D341Med (cell line): ENCODE results near the gene KRT6A.

Experiments used
- DNase-seq: peaks from one replicate; pipeline ENCODE4 v3.0.0; 2012; ENCODE audit warnings: low spot score

Gene KRT6A

DNA sequence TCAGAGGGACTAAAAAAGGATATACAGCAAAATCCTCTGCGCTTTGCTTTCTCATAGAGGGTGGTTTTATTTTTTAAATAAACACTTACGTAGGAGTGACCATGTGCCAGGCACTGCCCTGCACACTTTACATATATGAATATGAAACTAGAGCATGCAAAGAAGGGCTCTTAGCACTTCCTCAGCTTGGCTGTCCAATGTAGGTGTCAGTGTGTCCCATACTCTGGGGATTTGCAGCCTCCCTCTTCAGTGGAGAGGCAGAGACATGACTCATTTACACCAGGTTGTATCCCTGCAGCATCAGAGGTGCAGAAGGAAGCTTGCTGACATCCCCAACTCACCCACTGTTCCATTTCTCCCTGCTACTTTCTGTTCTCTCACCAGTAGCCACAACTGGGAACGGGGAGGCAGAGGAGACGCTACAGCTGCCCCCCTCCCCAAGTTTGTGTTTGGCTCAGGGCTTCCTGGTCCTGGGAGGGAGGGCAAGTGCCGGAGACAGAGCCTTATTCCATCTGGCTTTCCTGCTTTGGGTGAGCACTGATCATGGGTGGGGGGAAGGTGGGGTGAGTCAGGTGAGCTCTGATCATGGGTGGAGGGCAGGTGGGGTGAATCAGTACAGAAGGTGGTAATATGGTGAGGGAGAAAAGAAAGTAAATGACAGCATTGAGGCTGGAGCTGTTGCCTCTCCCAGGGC, 32.0 kb upstream of the KRT6A start:
- DNase-seq: no peak

DNA sequence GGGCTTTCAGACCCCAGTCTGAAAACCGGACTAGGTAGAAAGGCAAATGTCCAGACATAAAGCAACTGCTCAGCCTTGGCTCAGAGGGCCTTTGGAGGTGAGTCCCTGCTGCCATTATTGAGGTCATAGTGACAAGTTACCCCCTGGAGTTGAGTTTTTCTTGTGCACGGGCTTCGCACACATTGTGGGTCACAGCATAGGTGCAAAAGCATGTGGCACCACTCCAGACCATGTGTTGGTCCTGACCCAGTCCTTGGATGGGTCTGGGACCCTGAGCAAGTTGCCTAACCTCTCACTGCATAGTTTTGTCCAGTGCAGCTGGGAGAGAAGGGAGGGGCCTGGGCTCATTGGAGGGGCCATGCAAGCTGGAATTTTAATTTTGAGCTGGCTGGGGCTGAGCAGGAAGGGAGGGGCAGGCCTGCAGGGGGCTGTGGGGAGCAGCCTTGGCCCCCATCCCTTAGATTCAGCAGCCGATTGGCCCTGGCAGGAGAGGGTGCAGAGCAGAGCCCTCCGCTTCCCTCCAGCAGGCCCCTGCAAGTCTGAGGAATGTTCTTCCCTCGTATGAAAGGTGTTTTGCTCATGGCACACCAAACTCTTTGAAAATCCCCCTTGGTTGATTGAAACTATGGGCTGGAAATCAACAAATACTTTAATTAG, 31.3 kb upstream of the KRT6A start:
- peak; percentile 11 for DNase-seq

DNA sequence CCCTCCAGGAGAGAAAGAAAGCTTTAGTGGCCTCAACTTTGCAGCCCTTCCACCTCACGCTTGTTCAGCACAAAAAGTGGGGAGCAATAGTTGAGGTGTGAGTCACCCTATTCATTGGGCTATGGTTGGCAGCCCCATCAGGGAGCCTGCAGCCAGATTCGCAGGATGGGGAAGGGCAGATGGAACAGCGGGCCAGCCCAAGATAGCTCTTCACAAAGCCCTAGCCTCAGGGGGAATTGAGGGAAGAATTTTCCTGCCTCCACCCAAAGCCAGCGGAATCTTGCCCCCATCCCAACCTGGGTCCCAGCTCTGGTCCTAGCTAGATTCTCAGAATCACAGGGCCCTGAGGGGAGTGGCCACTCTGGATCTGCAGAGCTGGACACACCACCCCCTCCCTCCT, 30.8 kb upstream of the KRT6A start:
- peak; percentile 5 for DNase-seq

DNA sequence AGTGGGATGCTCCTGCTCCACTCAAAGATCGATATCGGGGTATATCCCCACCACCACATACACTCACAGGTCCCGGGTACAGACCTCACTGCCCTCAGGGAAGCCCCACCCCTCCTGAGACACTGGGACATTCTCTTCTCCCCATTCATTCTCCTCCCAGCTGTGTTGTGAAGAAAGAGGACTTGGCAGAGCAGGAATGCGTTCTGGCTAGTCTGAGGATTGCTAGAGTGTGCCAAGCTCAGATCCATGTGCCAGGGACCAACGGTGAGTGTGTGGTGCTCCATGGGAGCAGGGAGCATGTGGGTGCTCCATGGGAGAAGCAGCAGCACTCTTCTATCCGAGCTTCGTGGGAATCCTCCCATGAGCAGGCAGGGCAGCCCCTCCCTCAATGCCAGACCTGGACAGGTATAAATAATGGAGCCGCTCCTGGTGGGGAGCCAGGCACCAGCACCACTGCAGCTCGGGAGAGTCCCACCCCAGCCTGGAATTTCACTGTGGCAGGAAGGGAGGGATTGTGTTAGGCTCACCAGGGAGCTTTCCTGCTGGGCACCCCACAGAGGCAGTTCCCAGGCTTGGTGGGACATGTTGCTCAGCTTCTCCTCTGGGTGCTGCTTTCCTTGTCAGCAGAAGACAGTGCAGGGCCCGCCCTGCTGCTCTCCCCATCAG, 29.4 kb upstream of the KRT6A start:
- peak; percentile 25 for DNase-seq

DNA sequence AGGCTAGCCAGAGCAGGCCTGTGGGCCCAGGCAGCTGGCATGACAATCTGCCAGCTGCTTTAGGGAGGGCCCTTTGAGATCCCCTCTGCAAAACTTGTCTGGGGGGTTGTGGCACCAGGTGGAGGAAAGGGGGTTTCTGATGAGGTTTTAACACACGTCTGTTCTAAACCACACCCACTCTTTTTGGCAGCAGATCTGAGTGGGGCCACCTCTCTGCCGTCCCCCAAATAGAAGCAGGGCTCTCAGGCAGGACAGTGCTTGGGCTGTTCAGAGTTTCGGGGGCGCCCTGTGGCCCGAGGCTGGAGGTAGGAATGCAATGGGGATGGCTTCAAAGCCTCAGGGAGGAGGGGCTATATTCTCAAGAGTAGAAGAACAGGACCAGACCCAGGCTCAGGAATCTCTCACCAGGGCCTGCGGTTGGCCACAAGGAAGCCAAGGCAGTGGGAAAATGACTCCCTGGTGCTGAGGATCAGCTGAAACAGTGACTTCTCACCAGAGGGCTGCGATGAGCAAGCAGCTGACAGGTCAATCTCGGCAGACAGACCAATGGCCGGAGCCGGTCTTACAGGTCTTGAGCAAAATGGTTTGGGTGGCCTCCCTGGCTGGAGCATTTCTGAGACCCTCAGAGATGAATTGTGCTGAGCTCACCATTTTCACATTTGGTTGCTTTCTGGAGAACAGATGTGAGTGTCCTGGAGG, 28.7 kb upstream of the KRT6A start:
- peak; percentile 18 for DNase-seq

DNA sequence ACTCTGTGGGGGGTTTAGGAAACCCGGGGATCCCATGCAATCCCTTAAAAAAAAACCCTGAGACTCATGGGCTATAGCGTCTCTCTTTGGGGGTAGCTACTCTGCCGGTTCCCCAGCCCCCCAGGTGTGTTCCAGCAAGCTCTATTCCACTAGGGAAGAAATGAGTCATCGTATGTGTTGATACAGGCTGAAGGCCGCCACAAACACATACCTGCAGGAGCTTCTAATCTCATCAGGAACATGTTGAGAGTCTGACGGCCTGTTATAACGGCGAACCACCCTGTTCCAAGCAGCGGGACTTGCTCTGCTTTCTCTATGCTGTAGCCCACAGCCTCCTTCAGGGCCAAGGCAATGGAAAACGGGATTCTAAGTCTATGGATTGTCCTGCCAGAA, 28.1 kb upstream of the KRT6A start:
- peak; percentile 8 for DNase-seq

DNA sequence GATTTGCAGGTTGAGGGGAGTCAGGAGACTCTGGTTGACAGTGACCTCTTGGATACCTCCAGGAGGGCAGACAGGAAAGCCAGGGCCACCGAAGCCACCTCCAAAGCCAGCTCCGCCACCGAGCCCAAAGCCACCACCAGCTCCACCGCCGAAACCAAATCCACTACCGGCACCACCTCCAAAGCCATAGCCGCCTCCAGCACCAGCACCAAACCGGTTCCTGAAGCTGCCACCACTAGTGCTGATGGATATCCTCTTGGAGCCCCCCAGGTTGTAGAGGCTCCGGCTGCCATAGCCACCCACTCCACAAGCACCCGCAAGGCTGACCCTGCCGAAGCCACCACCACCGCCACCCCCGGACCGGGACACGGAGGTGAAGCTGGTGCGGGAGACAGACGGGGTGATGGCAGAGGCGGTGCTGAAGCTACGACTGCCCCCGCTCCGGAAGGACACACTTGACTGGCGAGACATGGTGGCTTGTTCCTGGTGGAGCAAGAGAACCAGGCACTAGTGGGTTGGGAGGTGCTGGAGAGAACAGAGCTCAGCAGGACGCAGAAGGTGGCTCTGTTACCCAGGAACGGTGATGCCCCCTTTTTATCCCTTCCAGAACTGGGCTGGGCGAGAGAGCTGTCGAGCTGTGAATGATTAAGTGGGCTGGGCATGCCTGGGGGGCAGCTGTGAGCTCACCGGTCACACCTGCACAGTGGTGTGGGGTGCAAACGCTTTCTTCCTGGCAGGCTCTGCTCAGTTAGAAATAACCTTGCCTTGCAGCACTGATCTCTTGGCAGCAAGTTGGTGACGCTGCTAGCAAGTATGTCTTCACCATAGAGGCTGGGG, 27.0 kb upstream of the KRT6A start, which contains the start of gene KRT5:
Gene KRT5 (minus strand): TSS at position 569 of the 837 bp plus-strand sequence. CDS start 98 bp downstream, at position 471.
- DNase-seq: peak; percentile 19

DNA sequence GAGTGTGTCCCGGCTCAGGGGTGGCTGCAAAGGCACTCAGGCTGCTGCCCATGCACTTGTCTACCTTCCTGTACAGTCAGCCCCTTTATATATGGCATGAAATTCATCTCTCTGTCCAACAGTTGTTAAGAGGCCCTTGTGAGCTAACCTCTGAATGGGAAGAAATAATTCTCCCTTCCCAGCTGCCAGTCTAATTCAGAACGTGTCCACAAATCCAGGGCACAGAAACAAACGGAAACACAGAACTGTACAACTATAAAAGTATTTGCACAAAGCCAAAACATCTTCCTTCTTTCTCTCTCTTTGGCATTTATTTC, 26.3 kb upstream of the KRT6A start:
- peak; percentile 21 for DNase-seq

DNA sequence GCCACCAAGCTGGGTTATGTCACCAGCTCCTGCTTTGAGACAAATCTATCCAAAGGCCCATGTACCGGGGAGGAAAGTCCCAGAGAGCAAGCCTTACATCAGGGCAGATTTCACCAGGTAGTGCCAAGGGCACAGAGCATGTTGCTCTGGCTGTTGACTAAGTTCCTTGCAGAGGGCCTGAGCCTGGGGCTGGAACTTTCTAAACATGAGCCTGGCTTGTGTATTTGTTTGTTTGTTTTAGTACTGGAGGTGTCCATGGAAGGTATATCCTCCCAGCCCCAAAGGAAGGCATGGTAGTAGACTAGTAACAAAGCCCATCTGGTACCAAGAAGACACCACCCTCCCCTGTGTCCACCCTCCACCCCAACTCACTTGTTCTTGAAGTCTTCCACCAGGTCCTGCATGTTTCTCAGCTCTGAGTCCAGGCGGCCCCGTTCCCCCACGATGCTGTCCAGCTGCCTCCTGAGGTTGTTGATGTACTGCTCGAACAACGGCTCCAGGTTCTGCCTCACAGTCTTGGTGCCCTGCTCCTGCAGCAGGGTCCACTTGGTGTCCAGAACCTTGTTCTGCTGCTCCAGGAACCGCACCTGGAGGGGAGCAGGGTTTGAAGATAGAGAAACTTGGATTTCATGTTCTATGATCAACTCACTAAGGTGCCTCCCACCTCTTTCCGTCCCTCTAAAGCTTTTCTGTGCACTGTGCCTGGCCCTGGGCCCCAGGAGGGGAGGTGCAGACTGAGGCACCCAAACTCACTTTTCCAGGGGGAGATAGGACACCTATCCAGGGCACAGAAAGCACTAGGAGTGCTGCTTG, 25.7 kb upstream of the KRT6A start:
- peak; percentile 3 for DNase-seq

DNA sequence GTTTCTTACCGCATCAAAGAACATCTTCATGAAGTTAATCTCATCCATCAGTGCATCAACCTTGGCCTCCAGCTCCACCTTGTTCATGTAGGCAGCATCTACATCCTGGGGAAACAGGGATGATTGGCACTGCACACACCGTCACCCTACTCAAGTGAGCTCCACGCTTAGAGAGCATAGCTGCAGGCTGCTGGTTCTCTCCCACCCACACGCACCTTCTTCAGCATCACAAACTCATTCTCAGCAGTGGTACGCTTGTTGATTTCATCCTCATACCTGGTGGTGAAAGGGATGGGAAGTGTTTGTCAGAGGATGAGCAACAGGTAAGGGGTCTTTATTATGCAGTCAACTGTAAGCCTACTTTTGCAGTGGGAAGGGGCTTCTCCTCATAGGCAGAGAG, 24.8 kb upstream of the KRT6A start:
- peak; percentile 10 for DNase-seq

DNA sequence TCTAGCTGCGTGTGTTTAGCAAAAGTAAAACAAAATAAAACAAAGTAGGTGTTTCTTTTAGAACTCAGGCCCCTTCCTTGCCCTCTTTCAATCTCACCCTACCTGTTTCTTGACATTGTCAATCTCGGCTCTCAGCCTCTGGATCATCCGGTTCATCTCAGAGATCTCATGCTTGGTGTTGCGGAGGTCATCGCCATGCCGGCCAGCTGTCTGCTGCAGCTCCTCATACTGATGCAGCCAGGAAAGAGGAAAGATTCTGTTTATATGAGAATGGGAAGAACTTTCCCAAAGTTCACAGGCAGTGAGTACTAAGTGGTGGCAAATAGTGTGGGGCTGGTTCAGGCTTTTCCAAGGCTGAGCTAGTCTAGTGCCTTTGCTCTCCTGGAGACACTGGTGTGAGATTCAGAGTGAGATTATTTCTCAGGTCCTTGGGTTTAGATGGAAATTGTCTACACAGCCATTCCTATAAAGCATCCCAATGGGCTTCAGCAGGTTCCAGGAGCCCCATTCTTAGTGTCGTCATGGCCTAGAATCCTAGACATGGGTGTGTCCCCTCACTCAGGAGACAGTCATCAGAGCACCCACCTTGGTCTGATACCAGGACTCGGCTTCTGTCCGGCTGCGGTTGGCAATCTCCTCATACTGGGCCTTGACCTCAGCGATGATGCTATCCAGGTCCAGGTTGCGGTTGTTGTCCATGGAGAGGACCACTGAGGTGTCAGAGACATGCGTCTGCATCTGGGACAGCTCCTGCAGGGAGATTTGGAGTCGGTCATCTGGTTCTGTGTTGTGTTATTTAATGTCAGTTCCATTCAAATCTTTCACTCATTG, 24.2 kb upstream of the KRT6A start:
- peak; percentile 2 for DNase-seq

DNA sequence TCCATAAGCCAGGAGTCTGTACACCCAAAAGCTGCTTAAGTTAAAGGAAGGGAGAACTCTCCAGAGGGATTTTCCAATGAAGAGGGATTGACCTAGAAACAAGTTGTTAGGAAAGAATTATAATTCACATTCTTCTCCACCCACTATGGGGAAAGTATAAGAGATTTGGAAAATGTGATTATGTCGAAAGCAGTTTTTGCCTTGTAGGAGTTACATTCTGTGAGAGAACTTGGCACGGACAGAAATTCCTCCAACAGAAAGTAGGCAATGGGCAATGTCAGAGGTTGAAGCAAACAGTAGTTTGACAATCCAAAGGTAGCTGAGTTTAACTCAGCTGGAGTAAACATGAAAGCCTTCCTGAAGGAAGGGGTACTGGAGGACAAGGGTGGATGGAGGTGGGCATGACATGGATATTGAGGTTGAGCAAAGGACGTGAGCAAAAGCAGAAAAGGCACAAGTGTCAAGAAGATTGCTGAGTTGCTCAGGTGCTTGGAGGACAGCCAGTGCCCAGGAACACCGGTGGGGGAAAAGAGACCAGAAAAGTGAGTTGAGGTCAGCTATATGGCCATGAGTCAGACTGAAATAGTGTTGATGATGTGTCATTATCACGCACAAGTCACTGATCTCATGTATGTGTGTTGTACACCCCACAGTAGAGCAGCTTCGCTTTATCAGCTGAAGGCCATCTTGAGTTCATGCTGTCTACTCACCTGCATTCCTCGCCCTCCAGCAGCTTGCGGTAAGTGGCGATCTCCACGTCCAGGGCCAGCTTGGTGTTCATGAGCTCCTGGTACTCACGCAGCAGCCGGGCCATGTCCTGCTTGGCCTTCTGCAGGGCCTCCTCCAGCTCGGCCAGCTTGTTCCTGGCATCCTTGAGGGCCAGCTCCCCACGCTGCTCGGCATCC, 23.1 kb upstream of the KRT6A start:
- peak; percentile 3 for DNase-seq

DNA sequence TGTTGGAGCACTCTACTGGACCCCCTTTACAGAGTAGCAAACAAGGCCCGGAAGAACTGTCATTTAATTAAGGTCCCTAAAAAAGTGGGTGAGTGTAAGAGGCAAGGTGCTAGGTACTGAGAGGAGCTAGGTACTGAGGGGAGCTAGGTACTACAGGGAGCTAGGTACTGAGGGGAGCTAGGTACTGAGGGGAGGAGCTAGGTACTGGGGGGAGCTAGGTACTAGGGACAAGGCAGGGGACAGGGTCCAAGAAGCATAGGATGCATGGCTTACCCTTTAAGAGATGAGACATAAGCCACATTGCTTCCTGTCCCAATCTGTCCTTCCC, 22.2 kb upstream of the KRT6A start:
- no peak for DNase-seq

DNA sequence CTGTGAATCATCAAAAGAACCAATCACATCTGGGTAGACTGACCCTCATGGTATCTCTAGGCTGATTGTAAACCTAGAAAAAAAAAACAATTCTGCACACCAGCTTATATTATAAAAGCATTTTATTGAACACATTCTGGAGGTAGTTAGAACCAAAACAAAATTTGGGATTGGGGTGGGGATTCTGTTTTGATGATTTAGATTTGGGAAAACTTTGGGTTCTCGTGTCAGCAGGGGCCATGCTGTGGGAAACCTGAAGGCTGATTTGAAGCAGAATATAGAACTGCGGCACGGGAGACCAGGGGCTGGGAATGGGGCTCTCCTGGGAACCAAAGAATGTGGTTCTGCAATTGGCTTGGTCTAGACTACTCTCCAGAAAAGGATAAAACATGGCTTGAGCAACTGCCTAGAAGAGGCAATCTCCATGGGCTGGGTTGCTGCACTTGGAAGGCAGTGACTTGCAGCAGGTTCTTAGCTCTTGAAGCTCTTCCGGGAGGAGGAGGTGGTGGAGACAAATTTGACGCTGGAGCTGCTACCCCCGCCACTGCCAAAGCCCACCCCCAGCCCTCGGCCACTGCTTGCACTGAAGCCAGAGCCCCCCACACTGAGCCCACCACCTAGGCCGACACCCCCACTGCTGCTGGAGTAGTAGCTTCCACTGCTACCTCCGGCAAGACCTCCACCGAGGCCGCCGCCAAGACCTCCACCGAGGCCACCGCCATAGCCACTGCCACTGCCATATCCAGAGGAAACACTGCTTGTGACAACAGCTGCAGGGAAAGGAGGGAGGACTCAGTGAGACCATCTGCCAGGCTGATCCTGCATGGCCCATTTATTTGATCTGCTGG, 21.6 kb upstream of the KRT6A start:
- no peak for DNase-seq

DNA sequence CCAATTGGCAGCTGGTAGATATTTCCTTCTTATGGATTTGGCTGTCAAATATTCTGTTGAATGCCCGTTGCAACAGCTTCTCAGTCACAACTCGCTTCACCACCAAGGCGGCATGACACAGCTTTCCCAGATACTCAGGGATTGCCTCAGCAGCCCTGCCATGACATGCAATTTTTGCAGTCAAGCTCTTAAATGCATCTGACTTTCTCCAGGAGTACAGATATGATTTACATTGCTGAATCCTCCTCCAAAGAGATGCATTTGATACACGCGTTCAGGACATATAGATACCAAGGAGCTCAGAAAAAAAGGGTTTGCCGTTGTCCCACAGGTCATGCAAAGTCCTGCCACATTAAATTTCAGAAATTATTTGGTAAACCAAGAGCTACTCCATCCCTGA, 20.7 kb upstream of the KRT6A start:
- no peak for DNase-seq

DNA sequence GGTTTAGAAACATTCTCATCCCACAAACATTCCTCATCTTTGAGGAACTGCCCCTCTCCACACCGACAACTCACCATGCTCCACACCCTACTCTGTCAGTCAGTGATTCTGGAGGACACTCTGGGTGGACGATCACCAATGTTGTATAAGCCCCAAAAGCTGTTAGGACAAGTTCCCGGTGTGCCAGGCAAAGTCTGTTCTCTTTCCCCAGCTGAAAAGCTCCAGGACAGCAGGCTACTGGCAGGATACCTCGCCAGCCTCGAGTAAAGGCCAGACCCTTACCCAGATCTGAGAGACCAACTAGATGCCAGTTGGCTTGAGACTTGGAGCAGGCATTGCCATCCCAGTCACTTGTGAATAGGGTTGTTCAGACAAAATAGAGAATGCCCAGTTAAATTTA, 15.2 kb upstream of the KRT6A start:
- DNase-seq: no peak

DNA sequence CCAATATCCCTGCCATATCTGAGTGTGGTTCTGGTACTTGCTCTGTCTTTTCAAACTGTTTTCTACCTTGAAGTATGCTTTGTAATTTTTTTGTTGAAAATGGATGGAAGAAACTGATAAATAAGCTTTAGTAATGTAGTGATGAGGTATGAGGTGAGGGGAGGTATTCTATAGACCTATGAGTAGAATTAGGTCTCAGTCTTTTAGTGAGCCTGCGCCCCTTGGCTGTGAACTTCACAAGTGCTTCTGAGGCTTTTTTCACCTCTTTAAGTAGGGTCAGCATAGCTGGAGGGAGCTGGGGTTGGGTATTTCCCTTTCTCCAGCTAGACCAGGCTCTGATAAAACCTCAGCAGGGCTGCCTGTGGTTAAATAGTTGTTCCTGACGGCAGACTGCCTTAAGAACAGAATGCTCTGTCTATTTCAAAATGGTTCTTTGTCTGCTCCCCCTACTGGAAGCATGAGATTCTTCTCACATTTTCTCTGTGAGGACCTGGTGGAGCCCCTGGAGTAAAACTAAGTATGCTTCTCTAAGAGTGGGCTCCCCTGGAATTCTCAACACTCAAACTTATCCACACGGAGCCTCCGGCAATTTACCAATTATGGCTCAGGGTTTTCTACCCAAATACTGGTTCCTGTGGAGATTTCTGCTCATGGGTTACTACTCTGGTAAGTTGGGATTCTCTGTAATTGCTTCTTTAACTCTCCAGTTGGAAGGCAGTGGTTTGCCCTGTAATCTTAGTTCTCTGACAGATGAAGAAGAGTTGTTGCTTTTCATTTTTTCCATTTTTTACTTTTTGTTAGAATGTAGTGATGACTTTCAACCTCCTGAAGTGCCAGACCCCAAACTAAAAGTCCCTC, 14.0 kb upstream of the KRT6A start:
- DNase-seq: peak; percentile 55
